RWPE2 (cell line): ENCODE results near the gene IL4R.
A peak's percentile ranks its signal among the peaks of the same experiment; 100 is the strongest.

ENCODE experiments used
- ATAC-seq: fragments of 200-7000 bp; cut with Tn5 transposase; 3 replicates; pipeline ENCODE4 v1.9.1; 2021; ENCODE audit warnings: low read depth
- DNase-seq: peaks from one replicate; pipeline ENCODE4 v3.0.0-alpha.2; 2020; ENCODE audit warnings: low spot score
- H3K27ac ChIP-seq: fragments of 450-650 bp; 2 replicates; pipeline ENCODE4 v1.5.1; 2017; ENCODE audit warnings: mild to moderate bottlenecking; ENCODE audit not compliant: poor library complexity, severe bottlenecking
- H3K27me3 ChIP-seq: fragments of 250-450 bp; sonication (Bioruptor Pico); 2 replicates; pipeline ENCODE4 v1.5.1; 2021; ENCODE audit warnings: mild to moderate bottlenecking, moderate library complexity; ENCODE audit not compliant: insufficient read depth, poor library complexity, severe bottlenecking
- H3K36me3 ChIP-seq: fragments of 250-450 bp; sonication (Bioruptor Pico); 2 replicates; pipeline ENCODE4 v1.5.1; 2020; ENCODE audit warnings: low read depth, mild to moderate bottlenecking, moderate library complexity
- H3K4me1 ChIP-seq: fragments of 250-450 bp; sonication (Bioruptor Pico); 2 replicates; pipeline ENCODE4 v1.5.1; 2021; ENCODE audit warnings: mild to moderate bottlenecking, moderate library complexity; ENCODE audit not compliant: insufficient read depth, poor library complexity, severe bottlenecking
- H3K4me3 ChIP-seq: fragments of 250-450 bp; sonication (Bioruptor Pico); 2 replicates; pipeline ENCODE4 v1.5.1; 2021; ENCODE audit warnings: mild to moderate bottlenecking, moderate library complexity; ENCODE audit not compliant: severe bottlenecking
- H3K9me3 ChIP-seq: fragments of 250-450 bp; sonication (Bioruptor Pico); 2 replicates; pipeline ENCODE4 v1.5.1; 2021; ENCODE audit warnings: mild to moderate bottlenecking, moderate library complexity; ENCODE audit not compliant: severe bottlenecking
- TF ChIP-seq, protein P1 (sequence below): fragments of 450-650 bp; IDR thresholded peaks from one replicate; pipeline ENCODE4 v1.5.1; 2017; ENCODE audit warnings: mild to moderate bottlenecking, moderate library complexity; ENCODE audit not compliant: poor library complexity, severe bottlenecking

The IL4R gene

GRCh38 chr16:27355610-27356009, 41.8 kb downstream of the IL4R start:
- TF ChIP-seq, protein P1, sequence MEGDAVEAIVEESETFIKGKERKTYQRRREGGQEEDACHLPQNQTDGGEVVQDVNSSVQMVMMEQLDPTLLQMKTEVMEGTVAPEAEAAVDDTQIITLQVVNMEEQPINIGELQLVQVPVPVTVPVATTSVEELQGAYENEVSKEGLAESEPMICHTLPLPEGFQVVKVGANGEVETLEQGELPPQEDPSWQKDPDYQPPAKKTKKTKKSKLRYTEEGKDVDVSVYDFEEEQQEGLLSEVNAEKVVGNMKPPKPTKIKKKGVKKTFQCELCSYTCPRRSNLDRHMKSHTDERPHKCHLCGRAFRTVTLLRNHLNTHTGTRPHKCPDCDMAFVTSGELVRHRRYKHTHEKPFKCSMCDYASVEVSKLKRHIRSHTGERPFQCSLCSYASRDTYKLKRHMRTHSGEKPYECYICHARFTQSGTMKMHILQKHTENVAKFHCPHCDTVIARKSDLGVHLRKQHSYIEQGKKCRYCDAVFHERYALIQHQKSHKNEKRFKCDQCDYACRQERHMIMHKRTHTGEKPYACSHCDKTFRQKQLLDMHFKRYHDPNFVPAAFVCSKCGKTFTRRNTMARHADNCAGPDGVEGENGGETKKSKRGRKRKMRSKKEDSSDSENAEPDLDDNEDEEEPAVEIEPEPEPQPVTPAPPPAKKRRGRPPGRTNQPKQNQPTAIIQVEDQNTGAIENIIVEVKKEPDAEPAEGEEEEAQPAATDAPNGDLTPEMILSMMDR: peak; percentile 12
- DNase-seq (no peak), ATAC-seq (peak; percentile 31; the same call in 2 of the 3 replicates)
- Histone ChIP-seq H3K9me3 (no peaks in the 10 kb centered on the region), H3K4me3 (no peak overlapping the region), H3K36me3 (peaks cover 92% of the 10 kb centered on the region), H3K27ac (no peak overlapping the region), H3K4me1 (no peaks in the 10 kb centered on the region), H3K27me3 (no peaks in the 10 kb centered on the region)

DNA sequence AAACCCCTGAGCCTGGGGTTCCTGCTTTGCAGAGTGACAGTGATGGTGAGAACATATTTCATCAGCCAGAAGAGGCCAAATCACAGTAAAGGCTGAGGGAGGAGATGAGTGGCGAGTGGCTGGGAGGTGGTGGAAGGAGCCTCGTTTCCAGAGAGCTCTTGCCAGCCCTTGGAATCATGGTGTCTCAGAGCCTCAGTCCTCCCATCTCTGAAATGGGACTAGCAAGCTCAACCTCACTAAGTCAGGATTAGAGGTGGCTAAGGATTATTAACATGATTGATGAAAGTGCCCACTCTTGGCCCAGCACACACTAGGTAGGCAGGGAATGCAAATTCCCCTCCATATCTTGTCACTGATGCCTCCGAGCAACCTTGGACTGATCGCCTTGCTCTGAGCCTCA, 43.0 kb downstream of the IL4R start:
- ATAC-seq: no peak
- DNase-seq: no peak
- Histone ChIP-seq H3K4me3 (no peak overlapping the region), H3K36me3 (peaks cover 88% of the 10 kb centered on the region), H3K27ac (no peak overlapping the region), H3K9me3 (no peaks in the 10 kb centered on the region), H3K27me3 (no peaks in the 10 kb centered on the region), H3K4me1 (no peaks in the 10 kb centered on the region)
- TF ChIP-seq, protein P1: no peak

- no peak overlapping the region for H3K27ac ChIP-seq
- H3K4me3 ChIP-seq: no peak overlapping the region
- peaks cover 86% of the 10 kb centered on the region for H3K36me3 ChIP-seq
- no peaks in the 10 kb centered on the region for H3K9me3 ChIP-seq
- peaks cover 6% of the 10 kb centered on the region for H3K4me1 ChIP-seq
- DNase-seq (no peak), ATAC-seq (no peak)
- TF ChIP-seq, protein P1: no peak
- no peaks in the 10 kb centered on the region for H3K27me3 ChIP-seq
Measured at GRCh38 chr16:27359051-27359450, 45.3 kb downstream of the IL4R start.

- Histone ChIP-seq H3K4me1 (peaks cover 12% of the 10 kb centered on the region), H3K27me3 (no peaks in the 10 kb centered on the region), H3K27ac (no peak overlapping the region), H3K9me3 (no peaks in the 10 kb centered on the region), H3K36me3 (peaks cover 83% of the 10 kb centered on the region), H3K4me3 (no peak overlapping the region)
- DNase-seq: no peak
- no peak for ATAC-seq
- TF ChIP-seq, protein P1: no peak
Measured at GRCh38 chr16:27359615-27360014, 45.8 kb downstream of the IL4R start.

DNA sequence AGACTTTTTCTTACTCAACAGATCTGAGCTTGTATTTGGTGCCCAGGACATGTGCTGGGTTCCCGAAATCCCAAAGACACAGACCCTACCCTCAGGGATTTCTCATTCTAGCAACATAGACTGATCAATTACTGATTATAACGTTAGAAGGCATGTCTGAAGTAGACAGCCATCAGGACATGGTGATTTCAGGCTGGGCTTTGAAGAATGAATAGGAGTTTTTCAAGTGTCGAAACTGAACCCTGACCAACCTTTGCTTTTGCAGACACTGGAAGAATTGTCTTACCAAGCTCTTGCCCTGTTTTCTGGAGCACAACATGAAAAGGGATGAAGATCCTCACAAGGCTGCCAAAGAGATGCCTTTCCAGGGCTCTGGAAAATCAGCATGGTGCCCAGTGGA, 48.2 kb downstream of the IL4R start:
- Histone ChIP-seq H3K9me3 (no peaks in the 10 kb centered on the region), H3K4me1 (peaks cover 23% of the 10 kb centered on the region), H3K4me3 (no peak overlapping the region), H3K36me3 (peaks cover 65% of the 10 kb centered on the region), H3K27me3 (no peaks in the 10 kb centered on the region), H3K27ac (no peak overlapping the region)
- TF ChIP-seq, protein P1: no peak
- DNase-seq (no peak), ATAC-seq (no peak)
